CD4-positive, alpha-beta T cell treated with Interferon gamma for 1 hour (primary cell): Measurements from ENCODE around the gene PTBP3.

Source experiments
- DNase-seq: peaks from one replicate; pipeline ENCODE4 v3.0.0-alpha.2; 2020

PTBP3 gene

GRCh38 chr9:112355427-112355897 lies 22.0 kb upstream of the PTBP3 start:
- no peak for DNase-seq

GRCh38 chr9:112354081-112354743 lies 20.8 kb upstream of the PTBP3 start:
- DNase-seq: no peak

- DNase-seq: no peak
These were observed 18.8 kb upstream of the PTBP3 start for GRCh38 chr9:112352209-112352608.

- no peak for DNase-seq
These were observed 17.8 kb upstream of the PTBP3 start for GRCh38 chr9:112351184-112351583.

- DNase-seq: no peak
These were observed 15.6 kb upstream of the PTBP3 start for GRCh38 chr9:112349008-112349333.

GRCh38 chr9:112348257-112349007 lies 15.0 kb upstream of the PTBP3 start:
- peak; percentile 75 for DNase-seq

GRCh38 chr9:112341730-112342129 lies 8.3 kb upstream of the PTBP3 start:
- DNase-seq: no peak

GRCh38 chr9:112339886-112340285 lies 6.5 kb upstream of the PTBP3 start:
- no peak for DNase-seq

GRCh38 chr9:112338561-112338960 lies 5.1 kb upstream of the PTBP3 start:
- DNase-seq: no peak

- DNase-seq: no peak
These were observed 4.1 kb upstream of the PTBP3 start for GRCh38 chr9:112337547-112337946.

- peak; percentile 26 for DNase-seq
These were observed 1.0 kb upstream of the PTBP3 start for GRCh38 chr9:112334432-112334841.

GRCh38 chr9:112333639-112334431 lies 416 bp upstream of the PTBP3 start:
- DNase-seq: peak; percentile 93

GRCh38 chr9:112332674-112332976 lies 794 bp downstream of the PTBP3 start:
- no peak for DNase-seq

- no peak for DNase-seq
These were observed 1.2 kb downstream of the PTBP3 start for GRCh38 chr9:112332214-112332613.

- DNase-seq: no peak
These were observed 1.8 kb downstream of the PTBP3 start for GRCh38 chr9:112331674-112331952.

- no peak for DNase-seq
These were observed 4.9 kb downstream of the PTBP3 start for GRCh38 chr9:112328545-112328944.

GRCh38 chr9:112327718-112328450 lies 5.5 kb downstream of the PTBP3 start:
- DNase-seq: no peak

- DNase-seq: no peak
These were observed 7.2 kb downstream of the PTBP3 start for GRCh38 chr9:112326194-112326593.

- DNase-seq: no peak
These were observed 7.8 kb downstream of the PTBP3 start for GRCh38 chr9:112325600-112325999.

GRCh38 chr9:112325127-112325526 lies 8.3 kb downstream of the PTBP3 start:
- no peak for DNase-seq

- no peak for DNase-seq
These were observed 10.0 kb downstream of the PTBP3 start for GRCh38 chr9:112323378-112323854.

GRCh38 chr9:112322701-112323377 lies 10.6 kb downstream of the PTBP3 start:
- no peak for DNase-seq
